Effector CD4-positive, alpha-beta T cell (primary cell): ENCODE data around the gene NNAT.

Experiments
- DNase-seq: peaks from one replicate; pipeline ENCODE4 v3.0.0-alpha.2; 2020

Gene NNAT

GRCh38 chr20:37567671-37568588, 46.9 kb downstream of the NNAT start:
- DNase-seq = no peak

- no peak for DNase-seq
Measured at GRCh38 chr20:37570419-37570818, 49.4 kb downstream of the NNAT start.

GRCh38 chr20:37571033-37571432, 50.0 kb downstream of the NNAT start:
- DNase-seq = no peak
